ENCODE measurements around the gene SND1. TPM values are rescaled to one million over a fixed set of nuclear protein-coding genes. Genes with fewer than 3 reads are reported as not detected.

Gene SND1
- polyA plus RNA-seq, 1 donor, result 144 TPM

DNA sequence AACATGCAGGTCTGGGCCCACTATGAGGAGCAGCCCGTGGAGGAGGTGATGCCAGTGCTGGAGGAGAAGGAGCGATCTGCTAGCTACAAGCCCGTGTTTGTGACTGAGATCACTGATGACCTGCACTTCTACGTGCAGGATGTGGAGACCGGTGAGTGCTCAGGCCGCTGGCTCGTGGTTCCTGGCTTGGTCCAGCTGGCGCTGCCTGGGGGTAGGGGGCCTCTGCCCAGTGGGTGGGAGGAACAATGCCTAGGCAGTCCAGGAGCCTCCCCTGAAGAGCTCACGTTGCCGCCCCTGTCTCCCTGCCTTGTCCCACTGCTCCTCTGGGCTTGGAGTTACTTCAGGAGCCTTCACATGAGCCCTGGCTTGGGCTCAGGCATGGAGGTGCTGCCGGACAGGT lies 429.4 kb downstream of the SND1 start:
- peaks cover 81% of the 10 kb centered on the region for H3K36me3 ChIP-seq (ENCODE audit: control insufficient read depth, insufficient read depth, low read length)
- DNase-seq, result no peak
- no peak overlapping the region for H3K4me3 ChIP-seq (ENCODE audit: low read length)
- H3K9me3 ChIP-seq (ENCODE audit: control insufficient read depth, low read depth, low read length), result no peaks in the 10 kb centered on the region
- H3K4me1 ChIP-seq (ENCODE audit: control insufficient read depth, insufficient read depth, low read length), result peaks cover 4% of the 10 kb centered on the region
- no peaks in the 10 kb centered on the region for H3K27me3 ChIP-seq (ENCODE audit: control insufficient read depth, insufficient read depth, low read length)
- H3K27ac ChIP-seq (ENCODE audit: low read length), result no peak overlapping the region
- no CpG with 5 or more reads among the region's 11 CpGs for WGBS (ENCODE audit: insufficient coverage, low lambda C conversion rate)

DNA sequence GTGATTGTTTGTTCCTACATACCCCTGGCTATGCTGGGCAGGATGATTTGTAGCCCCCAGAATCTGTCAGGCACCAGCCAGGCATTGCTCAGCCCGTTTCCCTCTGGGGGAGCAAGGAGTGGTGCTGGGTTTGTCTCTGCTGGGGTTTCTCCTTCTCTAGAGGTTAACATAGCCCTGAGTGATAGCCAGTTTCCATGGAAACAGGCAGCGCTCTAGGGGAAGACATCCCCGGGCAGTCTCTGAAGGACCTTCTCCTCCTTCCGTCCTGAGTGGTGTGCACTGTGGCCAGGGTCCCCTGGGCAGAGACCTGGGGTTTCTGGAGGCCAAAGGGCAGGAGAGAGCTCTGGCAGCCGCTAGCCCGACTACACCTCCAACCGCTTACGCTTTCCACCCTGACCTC lies 429.8 kb downstream of the SND1 start:
- Histone ChIP-seq H3K27me3 (ENCODE audit: control insufficient read depth, insufficient read depth, low read length) (no peaks in the 10 kb centered on the region), H3K36me3 (ENCODE audit: control insufficient read depth, insufficient read depth, low read length) (peaks cover 82% of the 10 kb centered on the region), H3K4me3 (ENCODE audit: low read length) (no peak overlapping the region), H3K9me3 (ENCODE audit: control insufficient read depth, low read depth, low read length) (no peaks in the 10 kb centered on the region), H3K27ac (ENCODE audit: low read length) (no peak overlapping the region), H3K4me1 (ENCODE audit: control insufficient read depth, insufficient read depth, low read length) (peaks cover 4% of the 10 kb centered on the region)
- whole genome bisulfite sequencing (ENCODE audit: insufficient coverage, low lambda C conversion rate), result no CpG with 5 or more reads among the region's 8 CpGs
- no peak for DNase-seq

DNA sequence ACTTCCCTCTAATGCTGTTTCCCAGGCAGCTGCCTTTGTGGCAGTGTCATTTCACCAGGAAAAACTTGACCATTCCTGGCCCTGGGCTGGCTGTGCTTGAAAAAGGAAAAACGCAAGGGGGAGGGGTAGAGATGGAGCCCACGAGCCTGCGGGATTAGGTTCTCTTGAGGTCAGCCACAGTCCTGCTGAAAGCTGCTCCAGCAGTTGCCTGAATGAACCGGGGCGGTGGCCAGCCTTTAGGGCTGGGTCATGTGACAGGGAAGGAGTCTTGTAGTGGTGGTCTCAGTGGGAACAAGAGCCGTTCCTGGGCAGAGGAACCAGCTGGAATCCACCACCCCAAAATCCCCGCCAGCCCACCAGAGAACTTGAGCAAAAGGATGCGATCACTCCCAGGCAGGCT lies 430.4 kb downstream of the SND1 start:
- peaks cover 4% of the 10 kb centered on the region for H3K4me1 ChIP-seq (ENCODE audit: control insufficient read depth, insufficient read depth, low read length)
- no peaks in the 10 kb centered on the region for H3K9me3 ChIP-seq (ENCODE audit: control insufficient read depth, low read depth, low read length)
- H3K27ac ChIP-seq (ENCODE audit: low read length), result no peak overlapping the region
- H3K27me3 ChIP-seq (ENCODE audit: control insufficient read depth, insufficient read depth, low read length), result no peaks in the 10 kb centered on the region
- WGBS (ENCODE audit: insufficient coverage, low lambda C conversion rate), result no CpG with 5 or more reads among the region's 8 CpGs
- no peak overlapping the region for H3K4me3 ChIP-seq (ENCODE audit: low read length)
- DNase-seq, result no peak
- peaks cover 80% of the 10 kb centered on the region for H3K36me3 ChIP-seq (ENCODE audit: control insufficient read depth, insufficient read depth, low read length)

DNA sequence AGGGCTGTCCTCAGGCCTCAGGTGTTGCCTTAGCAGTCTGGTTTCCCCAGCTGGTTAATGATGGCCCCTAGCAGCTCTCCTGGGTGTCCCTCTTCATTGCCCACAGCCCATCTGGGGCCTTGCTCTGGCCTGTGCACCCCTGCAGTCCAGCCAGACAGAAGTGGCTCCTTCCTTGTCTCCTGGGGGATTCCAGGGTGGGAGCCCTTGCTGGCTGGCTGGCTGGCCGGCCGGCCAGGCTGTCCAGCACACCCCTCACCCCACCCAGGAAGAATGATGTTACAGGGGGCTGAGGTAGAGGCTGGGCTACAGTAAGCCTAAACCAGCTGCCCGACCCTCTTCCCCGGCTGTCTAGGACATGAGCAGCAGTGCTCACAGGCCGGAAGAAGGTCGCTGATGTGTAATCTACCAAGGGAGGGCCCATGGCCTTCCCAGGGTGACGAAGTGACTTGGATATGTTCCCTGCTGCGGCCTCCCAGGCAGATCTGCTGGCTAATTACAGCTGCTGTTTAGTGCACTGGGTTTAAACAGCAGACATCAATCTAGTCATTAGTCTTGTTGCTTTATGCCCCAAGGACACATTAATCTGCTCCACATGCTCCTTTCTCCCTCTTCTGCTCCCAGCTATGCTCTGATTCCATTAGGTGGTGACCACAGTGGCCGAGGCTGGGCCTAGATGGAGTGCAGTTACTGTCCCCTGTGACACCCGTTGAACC lies 433.1 kb downstream of the SND1 start:
- Histone ChIP-seq H3K27me3 (ENCODE audit: control insufficient read depth, insufficient read depth, low read length) (no peaks in the 10 kb centered on the region), H3K9me3 (ENCODE audit: control insufficient read depth, low read depth, low read length) (no peaks in the 10 kb centered on the region), H3K27ac (ENCODE audit: low read length) (peak overlapping the region; percentile 4), H3K4me3 (ENCODE audit: low read length) (no peak overlapping the region), H3K36me3 (ENCODE audit: control insufficient read depth, insufficient read depth, low read length) (peaks cover 73% of the 10 kb centered on the region), H3K4me1 (ENCODE audit: control insufficient read depth, insufficient read depth, low read length) (peaks cover 7% of the 10 kb centered on the region)
- no CpG with 5 or more reads among the region's 10 CpGs for whole genome bisulfite sequencing (ENCODE audit: insufficient coverage, low lambda C conversion rate)
- DNase-seq, result peak; percentile 31 to 44

DNA sequence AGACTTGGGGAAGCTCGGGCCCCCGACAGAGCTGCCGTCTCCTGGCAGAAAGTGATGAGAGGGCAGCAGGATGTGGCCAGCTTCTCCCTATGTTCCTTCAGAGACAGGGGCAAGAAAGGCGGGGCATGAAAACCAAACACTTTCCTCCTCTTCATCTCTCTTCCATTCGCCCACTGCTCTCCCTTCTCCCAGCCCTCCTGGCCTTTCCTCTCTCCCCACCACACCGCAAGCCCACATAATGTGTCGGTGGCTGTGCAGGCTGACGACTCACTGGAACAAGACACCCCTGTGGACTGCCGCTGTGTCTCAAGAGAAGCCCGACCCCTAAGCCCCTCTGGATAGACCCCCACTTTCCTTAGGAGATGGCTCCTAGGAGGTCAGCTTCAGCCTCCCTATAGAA lies 438.5 kb downstream of the SND1 start:
- no CpG with 5 or more reads among the region's 10 CpGs for WGBS (ENCODE audit: insufficient coverage, low lambda C conversion rate)
- Histone ChIP-seq H3K27ac (ENCODE audit: low read length) (no peak overlapping the region), H3K9me3 (ENCODE audit: control insufficient read depth, low read depth, low read length) (no peaks in the 10 kb centered on the region), H3K36me3 (ENCODE audit: control insufficient read depth, insufficient read depth, low read length) (peaks cover 86% of the 10 kb centered on the region), H3K27me3 (ENCODE audit: control insufficient read depth, insufficient read depth, low read length) (no peaks in the 10 kb centered on the region), H3K4me1 (ENCODE audit: control insufficient read depth, insufficient read depth, low read length) (peaks cover 3% of the 10 kb centered on the region), H3K4me3 (ENCODE audit: low read length) (no peak overlapping the region)
- no peak for DNase-seq

DNA sequence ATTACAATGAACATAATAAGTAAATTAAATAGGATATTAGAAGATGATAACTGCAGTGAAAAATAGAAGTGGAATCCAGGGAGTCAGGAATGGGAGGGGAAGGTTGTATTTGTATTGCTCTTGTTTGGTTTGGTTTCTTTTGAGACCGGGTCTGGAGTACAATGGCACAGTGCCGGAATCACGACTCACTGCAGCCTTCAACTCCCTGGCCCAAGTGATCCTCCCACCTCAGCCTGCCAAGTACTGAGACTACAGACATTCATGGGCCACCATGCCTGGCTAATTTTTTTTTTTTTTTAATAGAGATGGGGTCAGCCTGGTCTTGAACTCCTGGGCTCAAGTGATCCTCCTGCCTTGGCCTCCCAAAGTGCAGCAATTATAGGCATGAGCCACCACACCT lies 439.1 kb downstream of the SND1 start:
- H3K27ac ChIP-seq (ENCODE audit: low read length), result no peak overlapping the region
- no peaks in the 10 kb centered on the region for H3K9me3 ChIP-seq (ENCODE audit: control insufficient read depth, low read depth, low read length)
- no peak for DNase-seq
- peaks cover 86% of the 10 kb centered on the region for H3K36me3 ChIP-seq (ENCODE audit: control insufficient read depth, insufficient read depth, low read length)
- peaks cover 3% of the 10 kb centered on the region for H3K4me1 ChIP-seq (ENCODE audit: control insufficient read depth, insufficient read depth, low read length)
- WGBS (ENCODE audit: insufficient coverage, low lambda C conversion rate), result no CpG with 5 or more reads among the region's 3 CpGs
- H3K27me3 ChIP-seq (ENCODE audit: control insufficient read depth, insufficient read depth, low read length), result no peaks in the 10 kb centered on the region
- no peak overlapping the region for H3K4me3 ChIP-seq (ENCODE audit: low read length)

DNA sequence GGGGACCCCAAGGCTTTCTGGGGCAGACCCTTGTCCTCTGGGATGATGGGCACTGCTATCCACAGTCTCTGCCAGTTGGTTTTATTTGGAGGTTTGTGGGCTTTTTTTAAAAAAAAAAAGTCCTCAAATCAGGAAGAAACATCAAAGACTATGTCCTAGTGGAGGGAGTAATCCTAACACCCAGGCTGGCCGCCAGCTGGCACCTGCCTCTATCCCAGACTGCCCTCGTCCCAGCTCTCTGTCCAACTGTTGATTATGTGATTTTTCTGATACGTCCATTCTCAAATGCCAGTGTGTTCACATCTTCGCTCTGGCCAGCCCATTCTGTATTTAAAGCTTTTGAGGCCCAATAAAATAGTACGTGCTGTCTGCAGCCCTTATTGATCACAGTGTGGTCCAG lies 440.2 kb downstream of the SND1 start:
- Histone ChIP-seq H3K36me3 (ENCODE audit: control insufficient read depth, insufficient read depth, low read length) (peaks cover 84% of the 10 kb centered on the region), H3K4me1 (ENCODE audit: control insufficient read depth, insufficient read depth, low read length) (peaks cover 3% of the 10 kb centered on the region), H3K9me3 (ENCODE audit: control insufficient read depth, low read depth, low read length) (no peaks in the 10 kb centered on the region), H3K4me3 (ENCODE audit: low read length) (no peak overlapping the region), H3K27me3 (ENCODE audit: control insufficient read depth, insufficient read depth, low read length) (no peaks in the 10 kb centered on the region), H3K27ac (ENCODE audit: low read length) (no peak overlapping the region)
- no peak for DNase-seq
- no CpG with 5 or more reads among the region's 5 CpGs for WGBS (ENCODE audit: insufficient coverage, low lambda C conversion rate)

DNA sequence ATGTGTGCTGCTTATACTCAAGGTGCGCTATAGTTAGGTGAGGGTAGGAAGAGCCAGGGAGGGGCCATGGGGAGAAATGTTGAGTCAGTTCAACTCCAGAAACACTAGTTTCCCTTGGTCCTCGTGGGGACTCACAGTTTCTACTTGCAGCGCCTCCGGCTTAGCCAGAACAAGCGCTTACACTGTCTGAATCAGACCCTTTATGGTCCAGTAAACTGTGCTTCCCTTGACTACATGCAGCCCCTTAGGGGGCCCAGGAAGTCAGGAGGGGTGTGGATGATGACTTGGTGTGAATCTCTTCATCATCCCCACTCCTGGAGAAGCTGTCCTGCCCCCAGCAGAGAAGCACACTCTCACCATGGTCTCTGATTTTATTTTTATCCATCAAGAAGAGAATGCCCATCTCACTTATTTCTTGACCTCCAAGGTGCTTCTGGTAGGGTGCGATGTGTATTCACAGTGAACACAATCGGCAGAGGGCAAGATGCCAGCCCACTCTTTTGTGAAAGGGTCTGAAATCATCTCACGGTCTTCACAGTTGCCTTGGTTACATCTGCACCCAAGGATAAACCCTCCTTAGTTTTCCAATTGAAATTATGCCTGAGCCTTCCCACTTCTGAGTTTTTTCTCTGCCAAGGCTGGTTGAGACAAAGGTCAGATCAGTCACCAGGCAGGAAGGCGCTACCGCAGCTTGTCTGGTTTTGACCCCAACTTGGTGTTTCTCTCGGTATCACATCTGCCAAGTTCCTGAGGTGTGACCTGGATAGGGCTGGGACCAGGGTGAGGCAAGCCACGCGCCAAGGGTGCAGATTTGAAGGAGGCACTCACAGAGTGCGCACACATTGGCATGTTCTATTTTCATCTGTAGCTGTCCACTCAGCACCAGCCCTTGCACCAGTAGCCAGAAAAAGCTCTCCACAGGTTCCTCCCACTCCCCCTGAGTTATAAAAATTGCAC lies 441.9 kb downstream of the SND1 start:
- Histone ChIP-seq H3K4me3 (ENCODE audit: low read length) (no peak overlapping the region), H3K27ac (ENCODE audit: low read length) (no peak overlapping the region), H3K4me1 (ENCODE audit: control insufficient read depth, insufficient read depth, low read length) (peaks cover under 1% of the 10 kb centered on the region), H3K36me3 (ENCODE audit: control insufficient read depth, insufficient read depth, low read length) (peaks cover 81% of the 10 kb centered on the region), H3K9me3 (ENCODE audit: control insufficient read depth, low read depth, low read length) (no peaks in the 10 kb centered on the region), H3K27me3 (ENCODE audit: control insufficient read depth, insufficient read depth, low read length) (no peaks in the 10 kb centered on the region)
- no CpG with 5 or more reads among the region's 14 CpGs for WGBS (ENCODE audit: insufficient coverage, low lambda C conversion rate)
- DNase-seq, result no peak

DNA sequence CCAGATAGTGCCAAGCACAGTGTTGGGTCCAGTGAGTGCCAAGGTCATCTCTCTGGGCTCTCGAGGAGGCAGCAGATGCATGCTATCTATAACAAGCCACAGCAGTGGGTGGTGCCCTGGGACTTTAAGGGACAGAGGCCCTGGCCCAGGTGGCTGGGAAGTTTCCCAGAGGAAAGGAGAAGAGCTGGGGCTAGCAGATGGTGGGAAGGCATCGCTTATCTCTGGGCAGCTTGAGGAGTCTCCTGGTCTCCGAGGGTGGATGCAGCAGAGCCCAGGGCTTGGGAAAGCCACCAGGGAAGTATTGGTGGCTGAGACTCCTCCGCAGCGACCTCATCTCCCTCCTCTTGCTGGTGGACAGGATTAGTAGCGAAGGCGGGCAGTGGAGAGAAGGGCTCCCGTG lies 442.7 kb downstream of the SND1 start:
- Histone ChIP-seq H3K36me3 (ENCODE audit: control insufficient read depth, insufficient read depth, low read length) (peaks cover 73% of the 10 kb centered on the region), H3K27me3 (ENCODE audit: control insufficient read depth, insufficient read depth, low read length) (no peaks in the 10 kb centered on the region), H3K9me3 (ENCODE audit: control insufficient read depth, low read depth, low read length) (no peaks in the 10 kb centered on the region), H3K27ac (ENCODE audit: low read length) (no peak overlapping the region), H3K4me3 (ENCODE audit: low read length) (no peak overlapping the region), H3K4me1 (ENCODE audit: control insufficient read depth, insufficient read depth, low read length) (no peaks in the 10 kb centered on the region)
- WGBS (ENCODE audit: insufficient coverage, low lambda C conversion rate), result no CpG with 5 or more reads among the region's 8 CpGs
- no peak for DNase-seq

DNA sequence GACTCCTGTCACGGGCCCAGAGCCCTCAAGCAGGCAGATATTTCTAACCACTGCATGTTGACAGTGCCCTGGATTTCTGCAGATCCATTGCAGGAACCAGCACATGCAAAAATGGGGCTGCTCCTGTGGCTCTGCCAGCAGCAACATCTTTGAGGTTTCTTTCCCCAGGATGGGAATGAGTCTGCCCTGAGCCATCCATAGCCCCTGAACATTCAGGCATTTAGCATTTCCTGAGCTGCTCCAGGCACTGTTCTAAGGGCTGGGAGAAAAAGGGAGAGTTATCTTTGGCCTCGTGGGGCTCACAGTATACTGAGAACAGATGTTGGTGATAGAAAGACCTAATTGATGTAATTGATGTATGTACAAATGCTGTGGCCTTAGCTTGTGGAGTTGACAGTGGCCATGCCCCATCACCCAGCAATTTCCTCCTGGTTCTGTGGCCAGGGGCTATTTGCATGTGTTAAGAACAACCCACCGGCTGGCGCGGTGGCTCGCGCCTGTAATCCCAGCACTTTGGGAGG lies 445.3 kb downstream of the SND1 start:
- H3K36me3 ChIP-seq (ENCODE audit: control insufficient read depth, insufficient read depth, low read length), result peaks cover 47% of the 10 kb centered on the region
- H3K4me3 ChIP-seq (ENCODE audit: low read length), result no peak overlapping the region
- peaks cover 4% of the 10 kb centered on the region for H3K27me3 ChIP-seq (ENCODE audit: control insufficient read depth, insufficient read depth, low read length)
- no peaks in the 10 kb centered on the region for H3K9me3 ChIP-seq (ENCODE audit: control insufficient read depth, low read depth, low read length)
- H3K4me1 ChIP-seq (ENCODE audit: control insufficient read depth, insufficient read depth, low read length), result no peaks in the 10 kb centered on the region
- no peak overlapping the region for H3K27ac ChIP-seq (ENCODE audit: low read length)
- WGBS (ENCODE audit: insufficient coverage, low lambda C conversion rate), result no CpG with 5 or more reads among the region's 7 CpGs
- no peak for DNase-seq

Data from large intestine (tissue), 3 donors.